ENCODE data around the gene XXYLT1.

The XXYLT1 gene

GRCh38 chr3:195182470-195182795 is 88.5 kb downstream of the XXYLT1 start:
- intact Hi-C loops (cut with DNase I), result no loop called here
- DNase-seq, result peak in 6 of 42 donors; percentile 11 to 63 (median 23)

- intact Hi-C loops (cut with DNase I), result no loop called here
- DNase-seq, result no peak
Observed at GRCh38 chr3:195181741-195182469, 89.1 kb downstream of the XXYLT1 start.

- no peak for DNase-seq
- intact Hi-C loops (cut with DNase I), result no loop called here
Observed at GRCh38 chr3:195181113-195181498, 89.9 kb downstream of the XXYLT1 start.

GRCh38 chr3:195180490-195181112 is 90.4 kb downstream of the XXYLT1 start:
- intact Hi-C loops (cut with DNase I), result no loop called here
- no peak for DNase-seq

GRCh38 chr3:195179776-195180489 is 91.0 kb downstream of the XXYLT1 start:
- intact Hi-C loops (cut with DNase I), result no loop called here
- DNase-seq, result no peak

GRCh38 chr3:195178124-195178910 is 92.6 kb downstream of the XXYLT1 start:
- intact Hi-C loops (cut with DNase I), result no loop called here
- DNase-seq, result peak in 9 of 42 donors; percentile 16 to 56 (median 34)

- DNase-seq, result no peak
Observed at GRCh38 chr3:195177422-195178123, 93.4 kb downstream of the XXYLT1 start.

GRCh38 chr3:195176776-195177175 is 94.2 kb downstream of the XXYLT1 start:
- no peak for DNase-seq
- intact Hi-C loops (cut with DNase I), result no loop called here

More at GRCh38 chr3:195177422-195178123, 93.4 kb downstream of the XXYLT1 start:
- intact Hi-C loops (cut with DNase I), result no loop called here

- DNase-seq, result no peak
- intact Hi-C loops (cut with DNase I), result no loop called here
Observed at GRCh38 chr3:195175476-195176337, 95.3 kb downstream of the XXYLT1 start.

- DNase-seq, result no peak
- intact Hi-C loops (cut with DNase I), result no loop called here
Observed at GRCh38 chr3:195175076-195175475, 95.9 kb downstream of the XXYLT1 start.

GRCh38 chr3:195173657-195174056 is 97.3 kb downstream of the XXYLT1 start:
- no peak for DNase-seq
- intact Hi-C loops (cut with DNase I), result no loop called here

GRCh38 chr3:195172896-195173295 is 98.1 kb downstream of the XXYLT1 start:
- intact Hi-C loops (cut with DNase I), result no loop called here
- DNase-seq, result no peak

GRCh38 chr3:195172039-195172684 is 98.8 kb downstream of the XXYLT1 start:
- intact Hi-C loops (cut with DNase I), result no loop called here
- no peak for DNase-seq

- DNase-seq, result no peak
Observed at GRCh38 chr3:195171093-195171873, 99.7 kb downstream of the XXYLT1 start.

GRCh38 chr3:195170496-195170895 is 100.5 kb downstream of the XXYLT1 start:
- intact Hi-C loops (cut with DNase I), result no loop called here
- no peak for DNase-seq

More at GRCh38 chr3:195171093-195171873, 99.7 kb downstream of the XXYLT1 start:
- intact Hi-C loops (cut with DNase I), result no loop called here

- no peak for DNase-seq
- intact Hi-C loops (cut with DNase I), result no loop called here
Observed at GRCh38 chr3:195169011-195169649, 101.8 kb downstream of the XXYLT1 start.
